ENCODE measurements around the gene CFAP46.
"Not testable (repeated sequence)": the region's sequence is repeated elsewhere in the genome, so short reads cannot be mapped to it uniquely, and the experiment has no call there.

CFAP46 gene

DNA sequence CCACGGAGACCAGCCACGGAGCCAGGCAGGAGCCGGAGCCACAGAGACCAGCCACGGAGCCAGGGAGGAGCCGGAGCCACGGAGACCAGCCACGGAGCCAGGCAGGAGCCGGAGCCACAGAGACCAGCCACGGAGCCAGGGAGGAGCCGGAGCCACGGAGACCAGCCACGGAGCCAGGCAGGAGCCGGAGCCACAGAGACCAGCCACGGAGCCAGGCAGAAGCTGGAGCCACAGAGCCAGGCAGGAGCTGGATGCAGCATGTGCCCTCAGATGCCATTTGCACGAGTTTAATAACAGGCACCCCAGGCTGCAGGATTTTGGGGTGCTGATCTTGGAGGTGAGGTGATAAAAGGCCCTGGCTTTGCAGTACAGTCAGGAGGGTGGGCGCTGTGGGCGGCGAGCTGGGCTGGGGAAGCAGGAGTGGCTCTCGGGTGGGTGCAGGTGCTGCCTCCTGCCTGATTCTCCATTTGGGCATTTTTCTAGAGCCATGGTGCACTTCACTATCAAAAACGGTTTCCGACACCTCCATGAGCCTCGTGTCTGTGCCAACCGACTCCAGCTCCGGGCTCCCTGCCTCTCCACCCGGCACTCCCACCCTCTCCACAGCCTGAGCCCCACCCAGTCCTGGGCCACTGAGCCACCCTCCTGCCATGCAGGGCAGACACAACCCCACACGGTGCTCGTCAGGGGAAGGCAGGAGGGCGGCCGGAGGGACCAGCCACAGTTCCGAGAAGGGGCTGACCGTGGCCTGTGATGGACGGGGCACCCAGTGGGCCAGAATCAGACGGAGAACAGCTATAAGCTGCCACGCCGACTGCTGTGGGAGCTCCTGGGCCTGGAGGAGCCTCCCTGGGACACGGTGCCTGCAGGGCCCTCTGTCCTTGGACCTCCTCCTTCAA is 115.6 kb downstream of the CFAP46 start:
- DNase-seq (ENCODE audit: low spot score), result no peak

- DNase-seq (ENCODE audit: low spot score), result not testable (repeated sequence)
Measured at GRCh38 chr10:132825783-132826523, 116.4 kb downstream of the CFAP46 start.

DNA sequence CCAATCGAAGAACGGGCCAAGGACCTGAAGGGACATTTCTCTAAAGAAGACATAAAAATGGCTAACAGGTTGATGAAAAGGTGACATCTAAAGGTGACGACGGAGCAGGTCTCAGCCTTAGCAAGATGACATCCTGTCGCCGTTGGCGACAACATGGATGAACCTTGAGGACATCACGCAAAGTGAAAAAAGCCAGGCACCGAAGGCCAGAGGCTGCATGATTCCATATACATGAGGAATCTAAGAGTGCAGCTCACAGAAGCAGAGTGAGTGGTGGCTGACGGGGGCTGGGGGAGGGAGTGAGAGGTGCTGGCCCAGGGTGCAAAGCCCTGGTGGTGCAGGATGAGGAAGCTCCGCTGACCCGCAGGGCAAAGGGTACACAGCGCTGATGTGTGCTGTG is 122.3 kb downstream of the CFAP46 start:
- DNase-seq (ENCODE audit: low spot score), result no peak

DNA sequence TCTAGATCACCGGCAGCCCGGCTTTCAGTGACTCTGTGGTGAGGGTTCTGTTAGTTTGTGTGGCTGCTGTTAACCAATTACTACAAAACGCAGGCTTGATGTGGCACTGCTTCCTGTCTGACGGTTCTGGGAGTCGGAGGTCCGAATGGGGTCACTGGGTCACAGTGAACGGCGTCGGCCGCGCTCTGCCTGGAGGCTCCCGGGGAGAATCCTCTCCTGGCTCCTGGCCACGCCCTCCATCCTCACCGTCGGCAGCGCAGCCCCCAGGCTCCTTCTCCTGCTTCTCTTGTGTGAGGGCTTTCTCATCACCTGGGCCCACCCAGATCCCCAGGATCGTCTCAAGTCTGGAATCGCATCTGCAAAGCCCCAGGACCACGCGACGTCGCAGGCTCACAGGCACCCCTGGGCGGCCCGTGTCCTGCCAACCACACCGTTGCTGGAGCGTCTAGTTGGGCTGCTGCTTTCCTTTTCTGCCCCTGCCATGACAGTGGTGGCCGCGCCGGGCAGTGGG is 124.6 kb downstream of the CFAP46 start:
- no peak for DNase-seq (ENCODE audit: low spot score)

GRCh38 chr10:132816718-132817117 is 125.7 kb downstream of the CFAP46 start:
- DNase-seq (ENCODE audit: low spot score), result no peak

GRCh38 chr10:132815168-132815857 is 127.1 kb downstream of the CFAP46 start:
- no peak for DNase-seq (ENCODE audit: low spot score)

DNA sequence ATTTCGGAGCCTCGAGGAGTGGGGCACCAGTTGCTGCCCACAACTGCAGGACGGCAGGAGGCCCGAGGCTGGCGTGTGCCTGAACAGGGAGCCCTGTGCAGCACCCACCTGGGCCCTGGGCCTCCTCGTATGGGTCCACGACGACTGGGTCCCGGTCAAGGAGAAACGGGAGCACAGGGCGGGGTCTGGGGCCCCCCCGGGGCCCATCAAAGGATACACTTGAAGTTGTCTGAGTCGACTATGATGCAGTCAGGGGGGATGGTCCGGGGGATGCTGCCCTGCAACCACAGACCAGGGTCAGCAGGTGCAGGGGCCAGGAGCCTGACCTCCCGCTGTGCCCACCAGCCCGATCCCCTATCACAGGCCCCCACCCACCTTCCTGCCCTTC is 127.9 kb downstream of the CFAP46 start:
- no peak for DNase-seq (ENCODE audit: low spot score)

DNA sequence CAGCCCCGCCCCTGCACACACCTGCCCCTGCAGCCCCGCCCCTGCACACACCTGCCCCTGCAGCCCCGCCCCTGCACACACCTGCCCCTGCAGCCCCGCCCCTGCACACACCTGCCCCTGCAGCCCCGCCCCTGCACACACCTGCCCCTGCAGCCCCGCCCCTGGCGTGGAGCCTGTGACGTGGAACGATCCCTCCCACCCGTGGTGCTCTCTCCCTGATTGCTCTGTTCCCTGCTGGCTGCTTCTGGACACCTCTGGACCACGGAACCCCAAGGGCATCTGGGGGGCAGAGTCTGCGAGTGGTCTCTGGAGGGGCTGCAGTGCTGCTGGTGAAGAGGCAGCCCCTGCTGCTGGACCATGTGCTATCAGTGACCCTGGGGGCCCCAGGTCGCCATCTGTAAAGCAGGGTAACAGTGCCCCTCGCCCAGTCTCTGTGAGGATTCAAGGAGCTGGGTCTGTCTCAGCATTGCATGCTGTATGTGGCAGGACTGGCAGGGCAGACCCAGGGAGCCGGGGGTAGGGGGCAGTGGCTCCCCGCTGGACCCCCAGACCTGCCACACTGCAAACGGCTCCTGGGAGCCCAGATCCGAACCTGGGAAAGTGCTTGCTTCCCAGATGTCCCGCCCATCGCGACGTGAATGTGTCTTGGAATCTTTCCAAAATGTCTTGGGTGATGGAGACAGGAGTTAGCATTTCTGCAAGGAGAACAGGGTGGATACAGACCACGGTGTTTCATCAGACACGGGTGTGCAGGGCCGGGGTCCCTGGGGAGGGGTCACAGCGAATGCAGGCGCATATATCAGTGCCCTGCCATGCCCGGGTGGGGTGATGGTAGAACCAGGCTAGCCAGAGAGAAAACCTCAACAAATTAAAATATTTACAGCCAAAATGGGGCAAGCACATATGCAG is 128.6 kb downstream of the CFAP46 start:
- DNase-seq (ENCODE audit: low spot score), result no peak

GRCh38 chr10:132813001-132813401 is 129.4 kb downstream of the CFAP46 start:
- DNase-seq (ENCODE audit: low spot score), result no peak

DNA sequence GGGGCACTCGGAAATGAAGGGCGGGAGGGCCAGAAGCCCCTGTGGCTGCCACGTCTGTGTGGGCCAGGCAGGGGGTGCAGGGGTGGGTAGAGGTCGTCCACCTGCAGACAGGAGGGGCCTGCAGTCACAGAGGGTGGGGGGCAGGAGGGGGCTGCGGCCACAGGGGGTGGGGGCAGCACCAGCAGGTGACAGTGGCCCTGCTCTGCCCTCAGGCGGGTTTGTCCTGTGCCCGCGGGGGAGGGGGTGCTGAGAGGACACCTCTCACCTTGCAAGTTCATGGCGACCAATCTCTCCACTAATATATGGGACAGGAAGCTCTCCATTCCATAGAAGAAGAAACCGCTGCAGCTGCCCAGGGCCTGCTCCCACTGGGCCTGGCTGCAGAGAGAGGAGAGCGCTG is 129.8 kb downstream of the CFAP46 start:
- no peak for DNase-seq (ENCODE audit: low spot score)

GRCh38 chr10:132811891-132812481 is 130.4 kb downstream of the CFAP46 start:
- no peak for DNase-seq (ENCODE audit: low spot score)

- no peak for DNase-seq (ENCODE audit: low spot score)
Measured at GRCh38 chr10:132810807-132811700, 131.3 kb downstream of the CFAP46 start.

DNA sequence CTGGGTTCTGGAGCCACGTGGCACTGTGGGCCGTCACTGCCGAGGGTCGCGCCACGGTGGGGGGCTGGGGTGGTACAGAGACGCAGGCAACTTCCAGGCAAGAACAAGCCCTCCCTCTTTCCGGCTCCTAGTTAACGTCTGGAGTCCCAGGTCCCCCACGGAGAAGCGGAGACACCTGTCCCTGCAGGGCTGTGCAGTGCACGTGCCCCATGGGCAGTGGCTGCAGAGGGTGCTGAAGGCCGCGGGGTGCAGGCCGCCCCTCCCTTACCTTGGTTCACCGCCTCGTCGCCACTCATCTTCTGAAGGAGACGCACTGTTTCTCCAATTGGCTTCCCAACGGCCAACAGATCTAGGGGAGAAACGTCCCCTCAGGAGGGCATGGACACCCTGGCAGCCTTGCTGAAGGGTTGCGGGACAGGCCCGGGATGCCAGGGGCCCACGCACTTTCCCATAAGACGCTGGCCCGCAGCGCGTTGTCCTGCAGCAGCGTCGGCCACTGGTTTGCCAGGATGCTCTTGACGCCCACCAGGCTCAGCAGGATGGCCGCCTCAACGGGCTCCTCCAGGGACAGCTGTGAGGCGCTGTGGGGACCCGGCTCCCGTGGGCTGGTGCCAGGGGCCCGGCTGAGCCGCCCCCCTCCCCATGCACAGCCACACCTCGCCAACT is 132.1 kb downstream of the CFAP46 start:
- no peak for DNase-seq (ENCODE audit: low spot score)

GRCh38 chr10:132809232-132810140 is 132.9 kb downstream of the CFAP46 start:
- DNase-seq (ENCODE audit: low spot score), result no peak

GRCh38 chr10:132808383-132809231 is 133.8 kb downstream of the CFAP46 start:
- DNase-seq (ENCODE audit: low spot score), result no peak

GRCh38 chr10:132807621-132808049 is 134.7 kb downstream of the CFAP46 start:
- DNase-seq (ENCODE audit: low spot score), result no peak

GRCh38 chr10:132806561-132807003 is 135.8 kb downstream of the CFAP46 start:
- DNase-seq (ENCODE audit: low spot score), result no peak

All from pons (tissue), 1 donor.